GM12874 (cell line): ENCODE measurements around the gene COQ6.

Experiments used
- CTCF ChIP-seq: IDR thresholded peaks from 2 replicates; pipeline ENCODE4 v1.5.1; 2011; ENCODE audit warnings: low read depth, mild to moderate bottlenecking, control low read depth, low read length, moderate library complexity; ENCODE audit not compliant: insufficient read depth

COQ6 gene

GRCh38 chr14:73988065-73988464, 38.0 kb downstream of the COQ6 start:
- TF ChIP-seq CTCF: no peak

GRCh38 chr14:73991092-73991491, 41.0 kb downstream of the COQ6 start:
- no peak for TF ChIP-seq CTCF

- no peak for TF ChIP-seq CTCF
Observed at GRCh38 chr14:73995977-73996378, 45.9 kb downstream of the COQ6 start.

- no peak for TF ChIP-seq CTCF
Observed at GRCh38 chr14:73996731-73997107, 46.6 kb downstream of the COQ6 start.

GRCh38 chr14:73997108-73997943, 47.2 kb downstream of the COQ6 start:
- no peak for TF ChIP-seq CTCF

GRCh38 chr14:73997944-73998447, 47.9 kb downstream of the COQ6 start:
- no peak for TF ChIP-seq CTCF

- no peak for TF ChIP-seq CTCF
Observed at GRCh38 chr14:73998726-73999125, 48.6 kb downstream of the COQ6 start.
